Activated CD4-positive, alpha-beta memory T cell treated with anti-CD3 and anti-CD28 coated beads, Interleukin-2, amount 10 ng/mL, durations not matched to agents 7 days and 5 days (primary cell): ENCODE results near the gene SLC16A10. TPM values are rescaled to one million over a fixed set of nuclear protein-coding genes. Genes with fewer than 3 reads are reported as not detected.

Experiments
- CTCF ChIA-PET: fragments of 350-600 bp; sonication (Branson Sonifier 250); formaldehyde crosslinking; loops from one replicate; lab custom pipeline; 2021; ENCODE audit warnings: antibody characterized with exemption, inconsistent platforms; lab: Charles Lee
- POLR2A ChIA-PET: fragments of 350-600 bp; sonication (Branson Sonifier 250); formaldehyde crosslinking; loops from one replicate; lab custom pipeline; 2021; ENCODE audit warnings: antibody characterized with exemption; lab: Charles Lee
- DNase-seq: peaks from one replicate; pipeline ENCODE4 v3.0.0-alpha.2; 2020
- H3K27ac Mint-ChIP-seq: one replicate; pipeline ENCODE4 v1.8.0; 2021; ENCODE audit warnings: mild to moderate bottlenecking, mixed read lengths
- H3K27me3 Mint-ChIP-seq: one replicate; pipeline ENCODE4 v1.8.0; 2021; ENCODE audit warnings: mixed read lengths
- H3K36me3 Mint-ChIP-seq: one replicate; pipeline ENCODE4 v1.8.0; 2021; ENCODE audit warnings: low read depth, mixed read lengths
- H3K4me1 Mint-ChIP-seq: one replicate; pipeline ENCODE4 v1.8.0; 2021; ENCODE audit warnings: mixed read lengths
- H3K4me3 Mint-ChIP-seq: one replicate; pipeline ENCODE4 v1.8.0; 2021; ENCODE audit warnings: mild to moderate bottlenecking, mixed read lengths
- H3K9me3 Mint-ChIP-seq: one replicate; pipeline ENCODE4 v1.8.0; 2021; ENCODE audit warnings: mixed read lengths
- total RNA-seq, 2 experiments: library from RNA; stranded (reverse); gene quantifications; one replicate each; pipeline ENCODE4 v1.2.3, GENCODE V29; 2021

The SLC16A10 gene
- total RNA-seq, 2 experiments from 2014 or later, result 1.2 to 1.4 TPM

- ChIA-PET CTCF (no interaction called here), POLR2A (no interaction called here)
- no peak overlapping the region for H3K27ac Mint-ChIP-seq
- H3K4me1 Mint-ChIP-seq, result peaks cover 19% of the 10 kb centered on the region
- no peak overlapping the region for H3K4me3 Mint-ChIP-seq
- H3K27me3 Mint-ChIP-seq, result peaks cover 22% of the 10 kb centered on the region
- peaks cover 17% of the 10 kb centered on the region for H3K9me3 Mint-ChIP-seq
- peaks cover 22% of the 10 kb centered on the region for H3K36me3 Mint-ChIP-seq
- no peak for DNase-seq
Measured at GRCh38 chr6:111161650-111162049, 74.3 kb downstream of the SLC16A10 start.

- no peak for DNase-seq
- Mint-ChIP-seq H3K27me3 (peaks cover 26% of the 10 kb centered on the region), H3K9me3 (peaks cover 17% of the 10 kb centered on the region), H3K4me1 (peaks cover 15% of the 10 kb centered on the region), H3K27ac (no peak overlapping the region), H3K4me3 (no peak overlapping the region), H3K36me3 (peaks cover 22% of the 10 kb centered on the region)
- ChIA-PET POLR2A (no interaction called here), CTCF (interaction anchor here (0.7 kb wide), 1 partner anchor 132 kb away, joined by 3 read pairs; no protein-coding TSS in a partner anchor)
Measured at GRCh38 chr6:111162504-111162903, 75.2 kb downstream of the SLC16A10 start.

- Mint-ChIP-seq H3K27ac (no peak overlapping the region), H3K4me1 (peaks cover 16% of the 10 kb centered on the region), H3K27me3 (peaks cover 14% of the 10 kb centered on the region), H3K36me3 (no peaks in the 10 kb centered on the region), H3K4me3 (no peak overlapping the region), H3K9me3 (no peaks in the 10 kb centered on the region)
- ChIA-PET POLR2A (no interaction called here), CTCF (no interaction called here)
- no peak for DNase-seq
Measured at GRCh38 chr6:111171577-111172400, 84.5 kb downstream of the SLC16A10 start.

DNA sequence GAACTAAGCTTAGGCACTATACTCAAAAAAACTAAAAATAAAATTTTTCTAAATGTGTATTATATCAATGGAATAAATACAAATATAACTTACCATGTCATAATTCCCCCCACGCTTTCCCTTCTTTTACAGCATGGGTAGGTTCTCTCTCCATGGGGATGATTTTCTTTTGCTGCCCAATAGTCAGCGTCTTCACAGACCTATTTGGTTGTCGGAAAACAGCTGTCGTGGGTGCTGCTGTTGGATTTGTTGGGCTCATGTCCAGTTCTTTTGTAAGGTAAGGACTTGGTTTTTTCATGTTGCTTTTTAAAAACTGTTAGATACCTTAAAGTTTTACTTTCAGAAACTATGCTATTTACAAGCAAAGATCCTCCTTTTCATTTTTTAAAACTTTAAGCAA is 85.3 kb downstream of the SLC16A10 start:
- Mint-ChIP-seq H3K4me3 (no peak overlapping the region), H3K27ac (no peak overlapping the region), H3K36me3 (no peaks in the 10 kb centered on the region), H3K4me1 (peaks cover 16% of the 10 kb centered on the region), H3K27me3 (peaks cover 12% of the 10 kb centered on the region), H3K9me3 (no peaks in the 10 kb centered on the region)
- ChIA-PET POLR2A (no interaction called here), CTCF (interaction anchor here (1.6 kb wide), 1 partner anchor 38 kb away, joined by 4 read pairs; no protein-coding TSS in a partner anchor)
- no peak for DNase-seq

GRCh38 chr6:111173341-111173740 is 86.0 kb downstream of the SLC16A10 start:
- CTCF ChIA-PET, result interaction anchor here (1.6 kb wide), 1 partner anchor 37 kb away, joined by 4 read pairs; no protein-coding TSS in a partner anchor
- no peak for DNase-seq

DNA sequence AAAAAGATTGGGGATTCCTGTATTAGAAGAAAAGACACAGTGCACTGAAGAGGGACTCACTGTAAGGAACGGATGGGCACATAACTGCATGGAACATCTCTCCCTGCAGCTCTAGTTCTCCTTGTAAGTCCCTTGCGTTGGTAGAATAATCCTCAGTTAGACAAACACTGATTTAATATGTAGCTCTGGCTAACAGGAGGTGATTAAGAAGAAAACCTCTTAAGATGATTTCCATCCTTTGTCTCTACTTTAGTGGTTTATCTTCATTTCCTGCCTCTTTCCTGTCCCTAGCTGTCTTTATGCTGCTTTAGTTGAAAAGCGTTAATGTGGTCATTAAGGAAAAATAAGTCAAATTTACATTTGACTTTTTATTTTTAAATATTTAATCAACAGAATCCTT is 86.6 kb downstream of the SLC16A10 start:
- CTCF ChIA-PET, result interaction anchor here (1.6 kb wide), 1 partner anchor 36 kb away, joined by 4 read pairs; no protein-coding TSS in a partner anchor
- H3K4me3 Mint-ChIP-seq, result no peak overlapping the region

More at GRCh38 chr6:111173341-111173740, 86.0 kb downstream of the SLC16A10 start:
- peaks cover 16% of the 10 kb centered on the region for H3K4me1 Mint-ChIP-seq
- H3K36me3 Mint-ChIP-seq, result no peaks in the 10 kb centered on the region
- peaks cover 12% of the 10 kb centered on the region for H3K27me3 Mint-ChIP-seq
- POLR2A ChIA-PET, result no interaction called here
- H3K9me3 Mint-ChIP-seq, result no peaks in the 10 kb centered on the region
- no peak overlapping the region for H3K27ac Mint-ChIP-seq
- no peak overlapping the region for H3K4me3 Mint-ChIP-seq

DNA sequence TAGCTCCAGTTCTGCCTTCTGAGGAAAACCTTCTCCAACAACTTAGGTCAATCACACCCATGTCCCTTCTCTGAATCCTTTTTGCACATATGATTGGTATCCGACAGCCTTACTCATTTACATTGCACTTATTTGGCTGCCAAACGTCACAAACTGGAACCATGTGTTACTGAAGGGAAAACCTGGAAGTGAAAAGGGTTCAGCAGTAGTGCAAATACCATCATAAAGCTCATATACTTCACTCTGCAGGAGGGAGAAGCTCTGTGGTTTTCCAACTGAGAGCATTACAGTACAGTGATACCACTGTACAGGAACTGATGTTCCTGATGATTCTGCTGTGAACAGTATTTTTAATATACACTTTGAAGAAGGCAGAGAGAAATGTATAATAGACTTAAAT is 87.8 kb downstream of the SLC16A10 start:
- Mint-ChIP-seq H3K9me3 (no peaks in the 10 kb centered on the region), H3K27ac (no peak overlapping the region), H3K4me1 (peaks cover 16% of the 10 kb centered on the region), H3K27me3 (peaks cover 6% of the 10 kb centered on the region), H3K4me3 (no peak overlapping the region), H3K36me3 (no peaks in the 10 kb centered on the region)
- POLR2A ChIA-PET, result no interaction called here
- CTCF ChIA-PET, result interaction anchor here (0.6 to 1.1 kb wide), 2 partner anchors 35 to 304 kb away, joined by 4 to 5 read pairs; no protein-coding TSS in a partner anchor
- no peak for DNase-seq

More for the DNA sequence above, 86.6 kb downstream of the SLC16A10 start:
- no peak overlapping the region for H3K27ac Mint-ChIP-seq
- no peaks in the 10 kb centered on the region for H3K9me3 Mint-ChIP-seq
- POLR2A ChIA-PET, result no interaction called here
- no peaks in the 10 kb centered on the region for H3K36me3 Mint-ChIP-seq
- H3K4me1 Mint-ChIP-seq, result peaks cover 16% of the 10 kb centered on the region
- peaks cover 9% of the 10 kb centered on the region for H3K27me3 Mint-ChIP-seq
- no peak for DNase-seq

- Mint-ChIP-seq H3K36me3 (no peaks in the 10 kb centered on the region), H3K27ac (no peak overlapping the region), H3K4me3 (no peak overlapping the region), H3K4me1 (peaks cover 16% of the 10 kb centered on the region), H3K9me3 (no peaks in the 10 kb centered on the region), H3K27me3 (peaks cover 6% of the 10 kb centered on the region)
- ChIA-PET CTCF (no interaction called here), POLR2A (no interaction called here)
- no peak for DNase-seq
Measured at GRCh38 chr6:111176038-111176759, 88.9 kb downstream of the SLC16A10 start.

GRCh38 chr6:111176760-111177099 is 89.4 kb downstream of the SLC16A10 start:
- Mint-ChIP-seq H3K4me3 (no peak overlapping the region), H3K36me3 (no peaks in the 10 kb centered on the region), H3K27ac (no peak overlapping the region), H3K9me3 (no peaks in the 10 kb centered on the region), H3K27me3 (peaks cover 6% of the 10 kb centered on the region), H3K4me1 (peaks cover 16% of the 10 kb centered on the region)
- CTCF ChIA-PET, result no interaction called here
- POLR2A ChIA-PET, result no interaction called here
- DNase-seq, result no peak

DNA sequence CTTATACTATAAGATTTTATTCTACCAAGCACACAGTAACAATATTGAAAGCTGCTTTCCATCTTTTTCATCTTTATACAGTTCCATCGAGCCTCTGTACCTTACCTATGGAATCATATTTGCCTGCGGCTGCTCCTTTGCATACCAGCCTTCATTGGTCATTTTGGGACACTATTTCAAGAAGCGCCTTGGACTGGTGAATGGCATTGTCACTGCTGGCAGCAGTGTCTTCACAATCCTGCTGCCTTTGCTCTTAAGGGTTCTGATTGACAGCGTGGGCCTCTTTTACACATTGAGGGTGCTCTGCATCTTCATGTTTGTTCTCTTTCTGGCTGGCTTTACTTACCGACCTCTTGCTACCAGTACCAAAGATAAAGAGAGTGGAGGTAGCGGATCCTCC is 89.8 kb downstream of the SLC16A10 start:
- H3K4me3 Mint-ChIP-seq, result no peak overlapping the region
- no peak for DNase-seq
- ChIA-PET CTCF (no interaction called here), POLR2A (no interaction called here)
- no peaks in the 10 kb centered on the region for H3K9me3 Mint-ChIP-seq
- H3K27ac Mint-ChIP-seq, result no peak overlapping the region
- H3K27me3 Mint-ChIP-seq, result peaks cover 6% of the 10 kb centered on the region
- peaks cover 16% of the 10 kb centered on the region for H3K4me1 Mint-ChIP-seq
- H3K36me3 Mint-ChIP-seq, result no peaks in the 10 kb centered on the region

GRCh38 chr6:111183702-111184517 is 96.6 kb downstream of the SLC16A10 start:
- H3K27me3 Mint-ChIP-seq, result no peaks in the 10 kb centered on the region
- CTCF ChIA-PET, result no interaction called here

GRCh38 chr6:111184827-111185532 is 97.7 kb downstream of the SLC16A10 start:
- ChIA-PET CTCF (interaction anchor here (1.1 kb wide), 1 partner anchor 127 kb away, joined by 3 read pairs; no protein-coding TSS in a partner anchor), POLR2A (interaction anchor here (0.6 kb wide), 1 partner anchor 46 kb away, joined by 3 read pairs; no protein-coding TSS in a partner anchor)
- no peak overlapping the region for H3K27ac Mint-ChIP-seq
- H3K36me3 Mint-ChIP-seq, result peaks cover 3% of the 10 kb centered on the region
- H3K4me1 Mint-ChIP-seq, result peaks cover 7% of the 10 kb centered on the region
- DNase-seq, result no peak
- H3K4me3 Mint-ChIP-seq, result no peak overlapping the region
- H3K9me3 Mint-ChIP-seq, result no peaks in the 10 kb centered on the region
- no peaks in the 10 kb centered on the region for H3K27me3 Mint-ChIP-seq

More at GRCh38 chr6:111183702-111184517, 96.6 kb downstream of the SLC16A10 start:
- Mint-ChIP-seq H3K36me3 (peaks cover 3% of the 10 kb centered on the region), H3K4me3 (no peak overlapping the region), H3K27ac (no peak overlapping the region), H3K9me3 (no peaks in the 10 kb centered on the region), H3K4me1 (peaks cover 7% of the 10 kb centered on the region)
- POLR2A ChIA-PET, result no interaction called here
- DNase-seq, result no peak
